Karpas-422 (cell line): ENCODE measurements around the gene SULT1E1. TPM values are rescaled to one million over a fixed set of nuclear protein-coding genes. Genes with fewer than 3 reads are reported as not detected.

Experiments used
- DNase-seq: peaks from one replicate; pipeline ENCODE4 v3.0.0-alpha.2; 2015
- H2AFZ ChIP-seq: fragments of 200-600 bp; sonication (generic); 2 replicates; pipeline ENCODE4 v1.6.1; 2014; ENCODE audit warnings: antibody characterized with exemption, low read length, mixed read lengths
- H3K27ac ChIP-seq: fragments of 200-600 bp; sonication (generic); 2 replicates; pipeline ENCODE4 v1.5.1; 2014; ENCODE audit warnings: mild to moderate bottlenecking, low read length, moderate library complexity
- H3K27me3 ChIP-seq: fragments of 200-600 bp; sonication (generic); 2 replicates; pipeline ENCODE4 v1.6.1; 2014; ENCODE audit warnings: low read length, mixed read lengths
- H3K36me3 ChIP-seq: fragments of 200-600 bp; sonication (generic); 2 replicates; pipeline ENCODE4 v1.6.1; 2014; ENCODE audit warnings: low read length, mixed read lengths; ENCODE audit not compliant: insufficient read depth
- H3K4me1 ChIP-seq: fragments of 200-600 bp; sonication (generic); 2 replicates; pipeline ENCODE4 v1.6.1; 2014; ENCODE audit warnings: mild to moderate bottlenecking, low read length, mixed read lengths
- H3K4me2 ChIP-seq: fragments of 200-600 bp; sonication (generic); 2 replicates; pipeline ENCODE4 v1.6.1; 2014; ENCODE audit warnings: low read length, low read depth, mild to moderate bottlenecking; ENCODE audit not compliant: poor library complexity, severe bottlenecking
- H3K4me3 ChIP-seq: fragments of 200-600 bp; sonication (generic); 2 replicates; pipeline ENCODE4 v1.5.1; 2014; ENCODE audit warnings: mild to moderate bottlenecking, antibody characterized with exemption, low read length, mixed read lengths
- H3K79me2 ChIP-seq: fragments of 200-600 bp; sonication (generic); 2 replicates; pipeline ENCODE4 v1.6.1; 2014; ENCODE audit warnings: mild to moderate bottlenecking, low read length, mixed read lengths
- H3K9ac ChIP-seq: fragments of 200-600 bp; sonication (generic); 2 replicates; pipeline ENCODE4 v1.6.0; 2014; ENCODE audit warnings: low read length
- H3K9me2 ChIP-seq: fragments of 200-600 bp; sonication (generic), shearing (Covaris generic); replicated peaks from 2 replicates; pipeline ENCODE4 v1.6.0; 2014; ENCODE audit warnings: mild to moderate bottlenecking, low read length, moderate library complexity; ENCODE audit not compliant: insufficient read depth
- H3K9me3 ChIP-seq: fragments of 300-700, 200-600 bp; sonication (generic); 2 replicates; pipeline ENCODE4 v1.6.1; 2014; ENCODE audit warnings: low read length, mixed read lengths
- H4K20me1 ChIP-seq: fragments of 200-600 bp; sonication (generic); 2 replicates; pipeline ENCODE4 v1.6.1; 2014; ENCODE audit warnings: mild to moderate bottlenecking, antibody characterized with exemption, low read length, low read depth; ENCODE audit not compliant: insufficient read depth
- total RNA-seq: library from RNA; depleted of rRNA; stranded (reverse); fragments of >200 nt; shearing (Covaris generic); gene quantifications from 2 replicates; pipeline ENCODE4 v1.2.3, GENCODE V29; 2014; ENCODE audit warnings: low replicate concordance

The SULT1E1 gene
- total RNA-seq, 1 experiment from 2014 or later = not detected

DNA sequence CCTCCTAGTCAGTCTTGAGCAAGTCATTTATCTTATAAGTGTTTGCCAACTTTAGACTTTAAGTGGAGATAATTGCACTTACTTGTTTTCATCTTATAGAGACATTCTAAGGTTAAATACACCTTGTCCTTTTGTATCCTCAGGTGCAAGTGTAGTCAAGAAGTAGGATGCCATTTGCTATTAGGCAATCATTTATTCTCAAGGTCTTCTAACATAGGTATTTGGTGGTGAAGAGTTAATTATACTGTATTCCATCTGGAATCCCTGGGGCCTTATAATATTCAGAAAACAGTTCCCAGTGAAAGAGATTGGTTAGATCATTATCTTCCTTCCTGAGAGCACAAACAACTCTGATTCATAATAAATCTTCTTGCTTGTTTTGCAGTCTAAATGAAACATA is 23.7 kb downstream of the SULT1E1 start:
- Histone ChIP-seq H3K9ac (no peak overlapping the region), H3K27me3 (no peaks in the 10 kb centered on the region), H3K79me2 (no peaks in the 10 kb centered on the region), H3K9me2 (no peaks in the 10 kb centered on the region), H2AFZ (no peak overlapping the region), H3K36me3 (no peaks in the 10 kb centered on the region), H3K4me3 (no peak overlapping the region), H3K4me2 (no peak overlapping the region), H3K9me3 (no peaks in the 10 kb centered on the region), H4K20me1 (no peaks in the 10 kb centered on the region), H3K4me1 (no peaks in the 10 kb centered on the region), H3K27ac (no peak overlapping the region)
- no peak for DNase-seq

DNA sequence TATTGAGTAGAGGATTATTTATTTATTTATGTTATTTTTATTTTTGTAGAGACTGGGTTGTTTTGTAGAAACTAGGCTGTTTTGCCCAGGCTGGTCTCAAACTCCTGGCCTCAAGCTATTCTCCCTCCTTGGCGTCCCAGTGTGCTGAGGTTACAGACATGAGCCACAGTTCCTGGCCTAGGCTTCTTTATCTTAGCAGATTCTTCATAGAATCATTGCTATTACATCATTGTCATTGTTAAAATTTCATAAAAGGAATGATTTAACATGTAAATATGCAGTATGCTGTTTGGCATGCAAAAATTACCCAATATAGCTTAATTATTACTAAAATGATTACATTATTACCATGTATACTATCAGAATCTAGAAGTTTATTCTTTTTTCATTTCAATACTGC is 24.2 kb downstream of the SULT1E1 start:
- no peaks in the 10 kb centered on the region for H3K79me2 ChIP-seq
- H3K36me3 ChIP-seq = no peaks in the 10 kb centered on the region
- no peak overlapping the region for H2AFZ ChIP-seq
- no peaks in the 10 kb centered on the region for H3K9me3 ChIP-seq
- H3K4me1 ChIP-seq = no peaks in the 10 kb centered on the region
- H3K27me3 ChIP-seq = no peaks in the 10 kb centered on the region
- H3K9me2 ChIP-seq = no peaks in the 10 kb centered on the region
- H3K4me3 ChIP-seq = no peak overlapping the region
- H3K9ac ChIP-seq = no peak overlapping the region
- H3K27ac ChIP-seq = no peak overlapping the region
- no peak for DNase-seq
- H4K20me1 ChIP-seq = no peaks in the 10 kb centered on the region
- no peak overlapping the region for H3K4me2 ChIP-seq

DNA sequence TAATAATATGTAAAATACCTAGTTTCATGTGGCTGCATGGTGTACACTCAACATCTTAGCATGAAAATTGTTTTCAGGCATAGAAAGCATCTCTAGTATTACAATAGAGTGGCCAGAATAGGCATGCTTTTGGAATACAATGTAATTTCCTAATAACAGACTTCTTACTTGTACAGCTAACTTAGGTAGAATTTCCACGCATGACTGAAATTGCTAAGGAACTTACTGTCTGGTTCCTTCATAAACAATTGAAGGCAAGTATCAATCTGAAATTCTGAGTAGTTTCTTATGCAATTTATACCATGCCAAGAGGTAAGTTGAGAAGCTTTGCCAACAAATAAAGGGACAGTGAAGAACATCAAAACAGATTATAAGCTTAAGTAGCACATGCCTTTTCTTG is 26.7 kb downstream of the SULT1E1 start:
- Histone ChIP-seq H3K9ac (no peak overlapping the region), H4K20me1 (no peaks in the 10 kb centered on the region), H3K36me3 (no peaks in the 10 kb centered on the region), H3K27ac (no peak overlapping the region), H3K9me3 (no peaks in the 10 kb centered on the region), H3K27me3 (no peaks in the 10 kb centered on the region), H3K4me2 (no peak overlapping the region), H3K4me3 (no peak overlapping the region), H2AFZ (no peak overlapping the region), H3K4me1 (no peaks in the 10 kb centered on the region), H3K9me2 (no peaks in the 10 kb centered on the region), H3K79me2 (no peaks in the 10 kb centered on the region)
- no peak for DNase-seq

DNA sequence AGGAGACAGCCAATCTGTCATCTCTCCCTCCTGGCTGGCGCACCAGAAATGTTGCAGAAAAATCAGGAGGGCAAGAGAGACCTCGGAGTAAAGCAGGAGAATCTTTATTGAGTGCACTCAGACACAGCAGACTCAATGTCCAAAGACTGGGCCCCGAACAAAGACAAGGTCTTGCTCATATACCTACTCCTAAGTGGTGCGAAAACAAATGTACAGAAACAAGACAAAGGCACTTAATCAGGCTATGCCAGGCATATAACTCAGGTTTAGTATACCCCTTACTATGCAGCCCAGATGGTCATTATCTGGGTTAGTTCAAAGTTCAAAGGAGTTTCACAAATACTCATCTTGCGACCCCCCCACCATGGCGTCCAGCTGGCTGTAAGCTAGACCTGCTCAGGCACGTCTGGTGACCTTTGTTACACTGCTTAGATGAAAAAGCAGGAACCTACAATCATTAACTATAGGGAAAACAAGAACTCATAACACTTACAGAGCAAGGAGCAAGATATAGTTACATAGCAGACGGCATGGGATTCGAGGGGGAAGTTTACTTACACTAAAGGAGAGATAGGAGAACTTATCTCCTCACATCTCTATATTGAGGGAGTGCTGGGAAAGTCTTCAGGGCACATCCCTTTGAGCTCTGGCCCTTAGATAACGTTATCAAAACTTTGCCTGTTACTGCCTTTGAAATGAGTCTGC is 27.5 kb downstream of the SULT1E1 start:
- Histone ChIP-seq H3K9me2 (no peaks in the 10 kb centered on the region), H3K27ac (no peak overlapping the region), H2AFZ (no peak overlapping the region), H4K20me1 (no peaks in the 10 kb centered on the region), H3K4me2 (no peak overlapping the region), H3K36me3 (no peaks in the 10 kb centered on the region), H3K4me3 (no peak overlapping the region), H3K9ac (no peak overlapping the region), H3K27me3 (no peaks in the 10 kb centered on the region), H3K9me3 (no peaks in the 10 kb centered on the region), H3K4me1 (no peaks in the 10 kb centered on the region), H3K79me2 (no peaks in the 10 kb centered on the region)
- no peak for DNase-seq

DNA sequence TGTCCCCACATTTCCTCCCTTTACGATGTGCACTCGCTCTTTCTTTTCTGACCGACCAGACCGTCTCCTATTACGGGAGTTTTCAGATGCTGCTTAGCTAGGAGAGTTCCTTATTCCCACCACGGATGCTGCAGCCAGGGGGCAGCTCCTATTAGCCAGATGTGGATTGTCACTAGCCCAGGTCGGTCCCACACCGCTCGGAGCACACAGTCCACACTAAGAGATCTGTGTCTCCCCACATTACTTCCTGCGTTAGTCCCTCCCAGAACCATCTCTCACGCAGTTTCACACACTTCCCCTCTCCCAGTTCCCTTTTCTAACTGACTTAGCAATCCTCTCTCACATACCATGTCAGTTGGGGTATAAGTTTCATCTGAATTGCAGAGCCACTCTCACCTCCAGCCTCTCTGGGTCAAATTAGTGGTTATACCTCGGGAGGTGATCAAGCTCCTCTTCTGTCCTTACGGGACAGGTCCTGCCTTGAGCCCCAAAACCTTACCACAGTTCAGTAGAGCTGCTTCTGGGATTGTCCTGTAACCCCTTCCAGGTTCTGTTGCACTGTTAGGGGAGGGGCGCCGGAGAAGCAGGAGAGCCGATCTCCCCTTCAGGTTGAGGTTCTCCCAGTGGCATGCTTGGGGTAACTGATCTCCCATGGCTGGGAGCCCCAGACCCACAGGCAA is 28.2 kb downstream of the SULT1E1 start:
- no peak overlapping the region for H3K4me2 ChIP-seq
- no peak overlapping the region for H3K9ac ChIP-seq
- no peak overlapping the region for H3K27ac ChIP-seq
- H3K79me2 ChIP-seq = no peaks in the 10 kb centered on the region
- no peaks in the 10 kb centered on the region for H3K4me1 ChIP-seq
- DNase-seq = no peak
- H3K36me3 ChIP-seq = no peaks in the 10 kb centered on the region
- no peaks in the 10 kb centered on the region for H3K9me2 ChIP-seq
- H3K4me3 ChIP-seq = no peak overlapping the region
- no peaks in the 10 kb centered on the region for H3K27me3 ChIP-seq
- no peaks in the 10 kb centered on the region for H4K20me1 ChIP-seq
- no peaks in the 10 kb centered on the region for H3K9me3 ChIP-seq
- no peak overlapping the region for H2AFZ ChIP-seq

DNA sequence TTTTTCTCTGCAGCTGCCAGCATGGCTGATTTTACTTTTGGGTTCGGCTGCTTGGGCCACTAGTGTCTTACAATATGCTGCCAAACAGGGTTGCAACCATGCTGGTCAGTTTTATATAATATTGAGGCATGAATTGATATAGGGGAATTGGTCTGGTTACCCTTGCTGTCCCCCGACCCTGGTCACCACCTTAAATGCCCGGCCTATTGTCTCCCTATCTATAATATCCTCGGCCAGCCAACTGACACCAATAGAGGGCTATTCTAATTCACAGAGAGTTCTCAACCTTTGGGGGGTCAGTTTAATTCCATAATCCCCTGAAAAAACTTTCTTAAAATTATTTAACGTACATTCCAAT is 28.7 kb downstream of the SULT1E1 start:
- no peaks in the 10 kb centered on the region for H3K79me2 ChIP-seq
- H3K4me1 ChIP-seq = no peaks in the 10 kb centered on the region
- no peaks in the 10 kb centered on the region for H3K36me3 ChIP-seq
- DNase-seq = no peak
- no peaks in the 10 kb centered on the region for H3K9me2 ChIP-seq
- no peak overlapping the region for H3K9ac ChIP-seq
- no peak overlapping the region for H3K4me2 ChIP-seq
- H3K4me3 ChIP-seq = no peak overlapping the region
- H2AFZ ChIP-seq = no peak overlapping the region
- no peak overlapping the region for H3K27ac ChIP-seq
- H4K20me1 ChIP-seq = no peaks in the 10 kb centered on the region
- H3K9me3 ChIP-seq = no peaks in the 10 kb centered on the region
- no peaks in the 10 kb centered on the region for H3K27me3 ChIP-seq

DNA sequence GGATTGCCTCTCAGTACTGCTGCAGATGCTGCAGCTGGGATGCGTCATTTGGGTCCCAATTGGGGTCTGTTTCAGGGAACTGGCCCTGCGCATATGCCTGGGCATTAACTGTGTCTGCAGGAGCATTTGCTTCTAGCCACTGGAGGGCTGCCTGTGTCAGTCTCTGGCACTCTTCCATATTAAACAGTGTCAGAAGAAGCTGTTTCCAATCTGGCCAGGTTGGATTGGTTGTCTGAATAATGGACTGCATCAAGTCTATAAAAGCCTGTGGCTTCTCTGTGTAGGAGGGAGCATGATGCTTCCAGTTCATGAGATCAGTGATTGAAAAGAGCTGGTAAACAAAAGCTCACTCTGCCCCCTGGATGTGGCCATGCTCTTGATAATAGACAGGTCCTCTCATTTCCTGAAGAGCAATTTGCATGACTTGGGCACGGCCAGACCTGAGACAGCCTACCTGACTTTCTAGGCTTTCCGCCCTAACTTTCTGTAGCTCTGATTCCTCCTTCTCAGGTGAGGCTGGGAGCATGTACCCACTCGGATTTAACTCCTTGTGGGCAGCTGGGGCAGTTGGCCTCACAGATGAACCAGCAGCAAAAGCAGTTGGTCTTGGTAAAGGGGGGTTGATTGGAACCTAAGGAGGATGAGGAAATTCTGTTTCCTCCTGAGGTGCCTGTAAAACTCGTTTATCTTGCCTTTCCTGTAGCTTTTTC is 29.2 kb downstream of the SULT1E1 start:
- no peaks in the 10 kb centered on the region for H3K9me2 ChIP-seq
- no peaks in the 10 kb centered on the region for H3K4me1 ChIP-seq
- H3K36me3 ChIP-seq = no peaks in the 10 kb centered on the region
- H3K9ac ChIP-seq = no peak overlapping the region
- H2AFZ ChIP-seq = no peak overlapping the region
- no peaks in the 10 kb centered on the region for H3K9me3 ChIP-seq
- H3K27me3 ChIP-seq = no peaks in the 10 kb centered on the region
- H3K4me2 ChIP-seq = no peak overlapping the region
- no peak for DNase-seq
- H4K20me1 ChIP-seq = no peaks in the 10 kb centered on the region
- H3K4me3 ChIP-seq = no peak overlapping the region
- H3K27ac ChIP-seq = no peak overlapping the region
- H3K79me2 ChIP-seq = no peaks in the 10 kb centered on the region

DNA sequence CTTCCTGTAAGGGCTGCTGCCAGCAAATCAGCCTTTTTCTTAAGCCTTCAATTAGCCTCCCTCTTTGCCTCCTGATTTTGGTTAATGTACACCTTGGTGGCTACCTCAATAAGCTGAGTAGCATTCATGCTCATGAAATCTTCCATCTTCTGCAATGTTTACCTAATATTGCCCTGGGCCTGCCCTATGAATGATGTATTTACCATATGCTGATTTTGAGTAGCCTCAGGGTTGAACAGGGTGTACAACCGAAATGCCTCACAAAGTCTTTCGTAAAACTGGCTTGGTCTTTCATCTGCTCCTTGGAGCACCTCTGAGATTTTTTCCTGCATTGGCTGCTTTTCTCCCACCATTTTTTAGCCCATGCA is 29.8 kb downstream of the SULT1E1 start:
- Histone ChIP-seq H3K4me3 (no peak overlapping the region), H3K27me3 (no peaks in the 10 kb centered on the region), H3K27ac (no peak overlapping the region), H3K9me2 (no peaks in the 10 kb centered on the region), H4K20me1 (no peaks in the 10 kb centered on the region), H3K4me2 (no peak overlapping the region), H2AFZ (no peak overlapping the region), H3K79me2 (no peaks in the 10 kb centered on the region), H3K9me3 (no peaks in the 10 kb centered on the region), H3K36me3 (no peaks in the 10 kb centered on the region), H3K4me1 (no peaks in the 10 kb centered on the region), H3K9ac (no peak overlapping the region)
- no peak for DNase-seq
